COLO668 (cell line): ENCODE results near the gene PFKL.
A peak's percentile ranks its signal among the peaks of the same experiment; 100 is the strongest.

Experiments
- DNase-seq: peaks from one replicate; lab custom pipeline; 2025; ENCODE audit not compliant: unreplicated experiment; lab: John Stamatoyannopoulos, UW

PFKL gene

DNA sequence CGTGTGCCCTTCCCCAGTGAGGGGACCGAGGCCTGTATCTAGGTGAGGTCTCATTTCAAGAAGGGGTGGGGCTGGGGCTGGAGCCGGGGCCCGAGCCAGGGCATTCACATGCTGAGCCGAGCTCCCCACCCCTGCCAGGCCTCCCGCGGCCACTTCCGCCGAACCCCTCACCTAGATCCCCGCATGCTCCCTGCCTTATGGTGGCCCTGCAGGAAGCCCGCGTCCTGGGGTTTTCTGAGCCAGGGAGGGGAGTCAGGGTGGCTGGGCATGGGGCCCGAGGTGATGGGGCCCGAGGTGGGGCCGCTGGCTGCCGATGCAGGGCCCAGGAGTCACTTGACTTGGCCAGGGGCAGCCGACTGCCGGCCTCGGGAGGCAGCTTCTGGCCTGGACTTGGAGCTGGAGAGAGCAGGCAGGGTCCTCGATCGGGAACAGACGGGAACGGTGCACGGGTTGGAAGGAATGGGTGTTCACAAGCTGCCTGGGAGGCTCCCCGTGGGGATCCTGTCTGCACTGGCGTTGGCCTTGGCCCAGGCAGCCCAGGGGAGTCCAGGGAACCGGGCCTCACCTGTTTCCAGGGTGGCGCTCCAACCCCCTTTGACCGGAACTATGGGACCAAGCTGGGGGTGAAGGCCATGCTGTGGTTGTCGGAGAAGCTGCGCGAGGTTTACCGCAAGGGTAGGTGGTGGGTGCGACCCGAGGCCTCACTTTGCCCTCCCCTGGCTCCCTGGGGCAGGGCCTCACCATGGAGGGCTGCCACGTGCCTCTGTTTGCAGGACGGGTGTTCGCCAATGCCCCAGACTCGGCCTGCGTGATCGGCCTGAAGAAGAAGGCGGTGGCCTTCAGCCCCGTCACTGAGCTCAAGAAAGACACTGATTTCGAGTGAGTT is 25.8 kb downstream of the PFKL start:
- DNase-seq, result no peak

DNA sequence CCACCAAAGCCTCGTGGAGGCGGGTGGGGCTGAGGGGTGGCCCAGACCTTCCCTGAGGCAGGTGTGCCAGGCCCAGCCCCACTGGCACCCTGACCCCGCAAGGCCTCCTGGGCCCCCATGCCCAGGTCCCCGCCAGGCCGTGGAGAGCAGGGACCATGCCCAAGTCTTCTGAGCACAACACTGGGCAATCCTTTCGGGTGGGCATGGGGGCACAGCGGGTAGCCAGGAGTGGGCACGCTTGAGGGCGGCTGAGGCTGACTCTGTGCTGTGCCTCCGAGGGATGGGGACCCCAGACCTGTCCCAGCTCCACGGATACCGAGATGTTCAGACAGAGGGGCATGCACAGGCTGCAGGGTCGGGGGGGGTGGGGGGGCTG is 26.4 kb downstream of the PFKL start:
- DNase-seq, result no peak

DNA sequence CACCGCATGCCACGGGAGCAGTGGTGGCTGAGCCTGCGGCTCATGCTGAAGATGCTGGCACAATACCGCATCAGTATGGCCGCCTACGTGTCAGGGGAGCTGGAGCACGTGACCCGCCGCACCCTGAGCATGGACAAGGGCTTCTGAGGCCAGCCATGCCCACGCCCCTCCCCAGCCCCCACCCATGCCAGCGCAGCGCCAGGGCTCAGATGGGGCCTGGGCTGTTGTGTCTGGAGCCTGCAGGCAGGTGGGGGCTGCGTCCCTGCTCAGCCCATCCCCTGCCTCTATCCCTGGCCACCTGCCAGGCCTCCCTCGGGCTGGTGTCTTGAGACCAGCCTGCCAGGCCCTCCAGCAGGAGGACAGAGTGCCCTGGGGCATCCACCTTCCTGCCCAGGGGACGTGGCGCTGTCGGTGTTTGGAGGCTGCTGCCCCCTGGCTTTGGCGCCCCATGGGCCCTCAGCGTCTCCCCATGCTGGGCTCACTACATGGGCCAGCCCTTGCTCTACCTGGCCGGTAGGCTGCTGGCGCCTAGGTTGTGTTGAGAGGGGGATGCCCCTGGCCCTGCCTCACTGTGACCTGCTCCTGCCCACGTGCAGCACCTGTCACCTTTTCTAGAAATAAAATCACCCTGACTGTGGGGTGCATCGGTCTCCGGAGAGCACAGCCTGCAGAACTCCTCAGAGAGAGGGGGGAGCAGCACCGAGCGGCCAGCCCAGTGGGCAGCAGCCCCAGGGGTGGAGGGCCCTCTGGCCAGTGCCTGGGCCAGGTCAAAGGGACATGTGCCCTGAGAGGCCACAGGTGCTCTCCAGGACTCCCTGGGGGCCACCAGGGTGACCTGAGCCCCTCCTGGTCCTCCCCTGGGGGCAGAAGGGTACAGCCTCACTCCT is 27.1 kb downstream of the PFKL start:
- DNase-seq, result no peak

DNA sequence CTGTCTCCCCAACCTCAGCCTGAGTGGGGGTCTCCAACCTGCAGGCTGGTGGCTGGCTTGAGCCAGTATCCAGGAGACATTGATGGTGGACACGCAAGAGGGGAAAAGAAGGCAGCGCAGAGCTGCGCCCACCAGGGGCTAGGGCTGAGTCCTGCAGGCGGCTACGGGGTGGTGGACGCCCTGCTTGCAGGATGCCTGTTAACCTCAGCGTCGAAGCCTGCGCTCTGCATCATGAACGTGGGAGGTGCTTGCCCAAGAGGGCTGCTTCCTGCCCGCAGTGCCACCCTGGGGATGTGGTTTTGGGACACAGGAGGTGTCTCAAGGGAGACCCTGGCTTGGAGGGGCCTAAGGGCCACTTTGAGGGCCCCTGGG is 27.7 kb downstream of the PFKL start:
- no peak for DNase-seq

DNA sequence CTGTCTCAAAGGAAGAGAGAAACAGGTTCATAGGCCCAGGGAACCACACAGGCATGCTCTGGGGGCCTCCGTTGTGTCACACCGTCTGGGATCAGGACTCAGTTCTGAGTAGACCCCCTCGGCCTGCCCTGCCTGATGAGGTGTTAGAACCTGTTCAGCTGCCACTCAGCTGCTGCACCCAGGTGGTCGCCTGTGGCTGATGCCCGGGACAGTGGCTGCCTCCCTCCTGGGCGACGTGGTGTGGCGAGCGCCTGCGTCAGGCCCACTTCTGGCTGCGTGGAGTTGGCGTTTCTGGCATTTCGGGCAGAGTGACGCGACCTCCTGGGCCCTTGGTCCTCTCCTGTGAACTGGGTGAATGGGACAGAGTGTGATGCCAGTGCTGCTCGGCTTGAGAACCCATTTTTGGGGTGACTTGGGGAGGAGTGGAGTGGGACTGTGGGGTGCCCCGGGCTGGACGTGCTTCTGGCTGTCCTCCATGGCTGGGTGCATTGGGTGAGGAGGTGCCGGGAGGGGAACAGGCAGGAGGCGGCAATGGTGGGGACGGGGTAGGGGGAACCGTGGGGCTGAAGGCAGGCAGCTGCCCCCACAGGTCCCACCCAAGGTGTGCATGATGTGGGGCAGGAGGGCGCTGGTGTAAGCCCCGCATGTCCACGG is 28.5 kb downstream of the PFKL start:
- DNase-seq, result no peak

DNA sequence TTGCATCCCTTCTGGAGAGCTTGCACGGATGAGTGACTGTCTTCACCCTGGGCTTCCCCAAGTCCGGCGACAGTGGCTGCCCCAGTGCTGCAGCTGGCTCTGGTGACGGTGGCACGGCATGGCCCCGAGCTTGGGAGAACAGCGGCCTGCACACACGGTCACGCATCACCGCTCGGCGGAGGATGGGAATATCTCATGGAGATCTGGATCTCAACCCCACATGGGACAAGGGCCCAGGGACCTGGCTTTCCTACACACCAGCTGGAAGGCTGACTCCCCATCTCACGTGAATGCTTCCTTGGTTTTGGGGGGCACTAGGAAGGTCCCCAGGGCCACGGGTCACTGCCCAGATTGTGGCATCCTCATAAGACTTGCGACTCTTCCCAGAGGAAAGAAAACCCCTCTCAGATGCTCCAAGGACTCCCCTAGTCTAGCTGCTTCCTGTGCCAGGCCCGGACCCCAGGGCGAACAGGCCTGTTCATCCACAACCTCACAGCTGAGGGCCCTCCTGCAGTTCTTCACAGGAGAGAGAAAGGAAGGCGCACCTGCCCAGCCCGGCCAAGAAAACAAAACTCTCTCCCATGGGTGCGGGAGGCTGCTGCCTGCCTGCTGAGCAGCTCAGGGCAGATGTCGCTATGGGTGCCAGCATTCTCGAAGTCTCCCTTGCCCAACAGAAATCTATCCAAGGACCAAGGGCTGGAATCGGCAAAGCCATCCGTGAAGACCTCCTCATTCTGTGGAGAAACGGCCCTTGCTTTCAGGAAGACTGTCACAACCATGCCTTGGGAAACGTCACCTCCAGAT is 29.4 kb downstream of the PFKL start:
- DNase-seq, result peak; percentile 74

DNA sequence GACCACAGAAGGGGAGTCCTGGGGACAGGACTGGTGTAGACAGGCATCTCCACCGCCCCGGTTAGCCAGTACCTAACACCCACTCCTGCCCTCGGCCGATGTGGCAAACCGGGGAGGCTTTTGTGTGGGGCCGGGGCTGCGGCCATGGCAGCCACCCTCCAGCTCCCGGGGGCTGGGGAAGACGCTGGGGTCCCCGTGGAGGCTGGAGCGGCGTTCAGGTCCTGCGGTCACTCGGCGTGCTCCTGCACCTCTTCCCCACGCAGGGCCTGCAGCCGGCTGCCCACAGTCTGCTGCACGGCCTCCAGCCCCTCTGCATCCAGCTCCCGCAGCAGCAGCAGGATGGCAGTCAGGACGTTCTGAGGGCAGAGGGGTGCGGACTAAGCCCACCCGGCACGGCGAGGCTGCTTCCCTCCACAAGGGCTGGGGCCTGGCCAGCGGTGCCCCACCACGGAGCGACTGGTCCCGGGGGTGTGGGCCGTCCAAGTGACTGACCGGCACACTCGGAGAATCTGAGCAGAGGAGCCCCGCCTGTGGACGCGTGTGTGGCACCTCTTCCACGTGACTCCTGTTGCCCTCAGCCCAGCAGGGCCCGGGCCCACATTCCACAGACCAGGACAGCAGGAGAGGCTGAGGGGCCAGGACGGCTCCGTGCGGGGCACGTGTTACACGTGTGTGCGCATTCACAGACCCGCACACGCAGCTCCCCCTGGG is 30.3 kb downstream of the PFKL start:
- DNase-seq, result no peak

DNA sequence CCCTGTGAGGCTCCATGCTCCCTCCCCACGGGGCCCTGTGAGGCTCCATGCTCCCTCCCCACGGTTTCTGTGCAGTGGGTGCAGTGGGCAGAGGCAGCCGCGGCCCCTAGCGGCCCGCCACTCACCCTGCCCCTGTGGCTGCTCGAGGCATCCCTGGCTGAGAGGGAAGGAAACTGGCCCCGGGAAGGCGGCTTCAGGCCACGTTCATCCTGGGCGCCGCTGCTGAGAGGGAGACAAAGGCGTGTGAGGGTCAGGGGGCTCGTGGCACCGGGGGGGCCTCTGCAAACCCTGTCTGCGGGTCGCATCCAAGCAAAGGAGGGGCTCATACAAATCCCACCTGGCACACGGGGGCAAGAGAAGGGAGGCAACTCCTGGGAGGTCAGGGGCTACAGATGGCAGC is 30.8 kb downstream of the PFKL start:
- DNase-seq, result no peak

DNA sequence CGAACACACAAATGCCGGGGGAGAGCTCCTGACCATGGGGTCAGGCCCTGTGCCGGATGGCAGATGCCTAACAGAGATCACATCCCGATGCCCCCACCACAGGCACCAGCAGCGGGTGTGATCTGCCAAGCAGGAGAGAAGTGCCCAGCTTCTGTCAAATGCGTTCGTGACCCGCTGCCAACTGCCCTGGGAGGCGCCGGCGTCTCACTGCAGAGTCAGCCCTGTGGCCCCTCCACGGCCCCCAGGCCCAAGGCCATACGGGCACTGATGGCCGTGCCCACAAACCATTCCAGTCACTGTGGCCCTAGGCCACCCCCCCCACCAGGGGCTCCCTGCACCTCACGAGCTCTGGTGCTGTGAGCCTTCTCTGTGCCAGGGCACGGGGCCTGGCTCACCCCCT is 31.4 kb downstream of the PFKL start:
- DNase-seq, result no peak

DNA sequence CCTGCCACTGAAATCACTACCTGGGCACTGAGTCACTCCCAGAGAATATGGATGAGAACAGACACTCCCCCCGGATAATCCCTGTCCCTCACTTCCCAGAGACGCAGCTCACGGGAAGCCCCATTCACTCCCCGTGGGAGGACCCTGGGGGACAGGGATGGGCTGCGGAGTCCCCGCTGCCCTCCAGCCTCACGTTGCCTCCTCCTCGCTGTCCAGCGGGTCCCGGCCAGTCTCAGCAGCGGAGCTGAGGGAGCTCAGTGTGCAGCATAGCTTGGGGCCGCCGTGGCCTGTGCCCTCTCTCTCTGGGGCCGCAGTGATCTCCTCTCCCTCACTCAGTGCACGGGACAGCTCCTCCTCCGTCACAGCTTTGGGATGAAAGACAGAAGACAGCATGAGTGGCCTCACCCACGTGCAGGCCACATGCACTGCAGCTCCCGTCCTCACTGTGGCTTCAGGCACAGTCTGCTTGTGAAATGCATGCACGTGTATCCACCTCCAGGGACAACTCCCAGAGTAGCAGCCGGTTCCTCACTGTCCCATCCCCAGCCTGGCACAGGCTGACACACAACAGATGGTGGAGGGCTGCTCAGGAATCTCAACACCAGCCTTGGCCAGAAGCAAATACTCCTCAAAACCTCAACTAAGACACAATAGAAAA is 31.9 kb downstream of the PFKL start:
- no peak for DNase-seq

DNA sequence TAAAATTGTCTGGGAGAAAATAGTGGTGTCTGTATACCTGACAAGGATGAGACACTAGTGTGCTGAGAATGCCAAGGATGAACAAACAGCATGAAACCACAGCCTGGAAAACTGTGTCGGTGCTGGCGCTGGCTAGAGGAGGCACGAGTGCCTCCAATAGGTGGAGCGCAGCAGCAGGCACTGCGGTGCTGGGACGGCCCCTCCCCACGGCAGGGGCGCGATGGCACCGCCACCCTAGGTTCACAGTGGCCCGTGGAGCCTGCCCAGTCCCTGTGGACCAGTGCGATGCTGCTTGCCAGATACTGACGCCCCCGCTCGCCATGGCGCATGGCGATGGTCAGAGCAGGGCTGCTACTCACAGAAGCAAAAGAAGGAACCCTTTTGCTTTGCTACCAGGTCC is 32.5 kb downstream of the PFKL start:
- DNase-seq, result peak; percentile 25

DNA sequence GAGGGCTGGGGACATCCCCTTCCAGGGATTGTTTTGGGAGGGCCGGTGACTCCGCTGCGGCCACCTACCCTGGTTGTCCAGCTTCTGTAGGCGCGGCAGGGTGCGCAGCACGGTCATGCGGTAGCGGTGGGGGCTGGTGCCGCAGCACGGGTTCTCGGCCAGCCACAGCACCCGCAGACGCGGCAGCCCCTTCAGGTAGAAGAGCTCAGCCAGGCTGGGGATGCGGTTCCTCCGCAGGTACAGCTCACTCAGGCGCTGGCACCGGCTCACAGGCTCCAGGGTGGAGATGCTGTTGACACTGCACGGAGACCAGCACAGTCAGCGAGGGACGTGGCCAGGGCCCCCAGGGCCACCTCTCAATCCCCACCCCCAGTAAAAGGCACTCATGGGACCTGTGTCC is 33.1 kb downstream of the PFKL start:
- no peak for DNase-seq

DNA sequence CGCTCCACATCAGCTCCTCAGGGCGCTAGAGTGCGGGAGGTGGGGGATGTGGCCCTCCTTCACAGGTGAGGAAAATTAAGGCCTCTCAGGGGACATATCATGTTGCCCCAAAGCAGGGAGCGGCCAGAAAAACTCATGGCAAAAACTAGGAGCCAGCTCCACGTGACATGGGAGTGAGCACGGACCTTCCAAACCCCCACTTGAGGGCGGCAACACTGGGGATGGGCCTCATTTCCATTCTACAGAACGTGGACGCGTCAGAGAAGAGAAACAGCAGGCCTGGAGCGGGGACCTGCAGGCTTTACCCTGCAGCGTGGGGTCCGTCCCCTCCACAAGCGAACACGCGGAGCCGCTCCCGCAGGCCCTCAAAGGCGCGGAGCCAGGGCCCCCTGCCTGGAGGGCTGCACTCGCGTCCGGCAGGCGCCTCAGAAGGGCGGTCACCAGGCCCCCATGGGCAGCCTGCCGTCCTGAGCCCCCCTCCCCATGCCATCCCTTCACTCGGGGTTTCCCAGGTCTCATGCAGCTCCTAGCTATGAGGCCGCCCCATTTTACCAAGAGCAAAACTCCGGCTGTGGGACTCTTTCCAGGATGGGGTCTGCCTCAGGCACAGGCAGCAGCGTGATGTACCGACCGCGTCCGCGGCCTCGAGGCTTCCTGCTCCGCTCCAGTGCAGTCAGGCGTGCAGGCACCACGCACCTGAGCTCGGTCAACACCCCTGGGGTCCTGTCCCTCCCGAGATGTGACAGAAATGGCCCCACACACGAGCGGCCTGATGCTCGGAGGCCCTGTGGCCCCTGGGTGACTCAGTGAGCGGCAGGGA is 33.9 kb downstream of the PFKL start:
- peak; percentile 66 for DNase-seq

DNA sequence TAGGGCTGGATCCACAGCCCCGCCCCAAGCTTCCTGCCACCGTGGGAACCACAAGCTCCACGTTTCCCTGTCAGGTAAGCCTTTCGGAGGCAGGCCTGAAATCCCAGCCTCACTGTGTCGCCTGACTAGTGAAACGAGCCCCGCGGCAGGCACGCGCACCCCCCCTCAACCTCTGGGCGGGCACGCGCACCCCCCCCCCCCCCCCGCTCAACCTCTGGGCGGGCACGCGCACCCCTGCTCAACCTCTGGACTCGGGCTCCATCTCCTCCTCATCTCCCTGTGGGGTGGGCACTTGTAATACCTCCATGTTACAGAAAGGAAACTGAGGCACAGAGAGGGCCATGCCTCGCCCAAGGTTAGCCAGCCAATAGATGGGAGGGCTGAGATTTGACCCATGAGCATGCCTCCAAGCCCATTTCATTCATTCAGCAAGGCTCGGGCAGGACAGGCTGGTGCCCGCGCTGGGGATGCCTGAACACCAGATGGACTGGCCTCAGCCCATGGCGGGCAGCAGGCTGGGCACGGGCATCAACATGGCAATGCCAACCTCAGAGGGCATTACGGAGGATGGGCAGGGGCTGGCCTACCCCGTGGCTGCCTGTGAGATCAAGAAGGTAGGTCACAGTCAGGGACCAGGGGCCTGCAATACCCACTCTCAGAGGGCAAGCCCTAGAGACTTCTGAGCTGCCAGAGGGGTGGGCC is 34.6 kb downstream of the PFKL start:
- no peak for DNase-seq

DNA sequence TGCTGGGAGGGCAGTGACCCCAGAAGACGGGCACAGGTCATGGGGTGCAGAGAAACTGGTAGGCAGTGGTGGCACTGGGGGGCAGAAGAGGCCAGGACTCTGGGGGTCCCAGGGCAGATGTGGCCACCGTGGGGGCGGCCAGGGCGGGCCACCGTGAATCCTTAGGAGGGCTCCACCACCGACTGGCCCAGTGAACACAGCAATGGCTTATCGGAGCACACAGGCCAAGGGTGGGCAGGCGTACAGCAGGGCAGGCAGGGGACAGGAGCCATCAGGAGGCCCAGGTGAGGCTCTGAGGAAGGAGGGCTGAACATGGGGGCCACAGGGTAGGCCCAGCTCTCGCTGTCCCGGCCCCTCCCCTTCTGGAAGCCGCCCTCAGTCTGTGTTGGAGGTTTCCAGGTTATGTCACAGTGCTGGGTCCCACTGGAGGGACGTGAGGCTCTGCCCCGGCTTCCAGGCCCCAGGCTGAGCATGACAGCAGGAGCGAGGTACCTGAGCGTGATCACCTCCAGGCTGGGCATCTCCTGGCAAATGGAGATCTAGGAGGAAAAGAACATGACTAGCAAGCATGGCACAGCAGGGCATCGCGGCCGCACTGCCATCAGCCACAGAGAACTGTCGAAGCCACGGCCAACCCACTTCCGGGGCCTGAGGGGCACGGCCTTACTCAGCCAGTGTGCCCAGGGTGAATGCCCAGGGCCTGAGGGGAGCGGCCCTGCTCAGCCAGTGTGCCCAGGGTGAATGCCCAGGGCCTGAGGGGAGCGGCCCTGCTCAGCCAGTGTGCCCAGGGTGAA is 35.6 kb downstream of the PFKL start:
- DNase-seq, result no peak

DNA sequence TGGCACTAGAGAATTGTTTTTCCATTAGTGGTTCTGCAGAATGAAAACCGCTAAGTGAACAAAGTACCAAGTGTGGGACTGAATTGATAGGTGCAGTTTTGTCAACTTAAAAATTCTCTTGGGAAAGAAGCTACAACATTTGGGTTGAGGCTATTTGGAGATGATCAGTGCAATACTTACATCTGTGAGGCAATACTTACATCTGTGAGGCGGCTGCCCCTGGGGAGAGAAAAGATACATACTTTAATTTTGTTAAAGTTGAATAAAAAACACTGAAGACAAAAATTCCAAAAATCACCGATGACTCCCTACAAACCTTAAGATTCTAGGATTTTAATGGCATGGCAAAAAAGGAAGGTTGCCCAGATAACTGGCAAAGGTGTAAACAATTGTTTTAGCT is 37.6 kb downstream of the PFKL start:
- no peak for DNase-seq
